ENCODE data around the gene FREM1. TPM values are rescaled to one million over a fixed set of nuclear protein-coding genes. Genes with fewer than 3 reads are reported as not detected.

The FREM1 gene
- total and polyA plus RNA-seq, 2 donors (not counting 1 experiment from before 2014, with no cell fraction given) = not detected

DNA sequence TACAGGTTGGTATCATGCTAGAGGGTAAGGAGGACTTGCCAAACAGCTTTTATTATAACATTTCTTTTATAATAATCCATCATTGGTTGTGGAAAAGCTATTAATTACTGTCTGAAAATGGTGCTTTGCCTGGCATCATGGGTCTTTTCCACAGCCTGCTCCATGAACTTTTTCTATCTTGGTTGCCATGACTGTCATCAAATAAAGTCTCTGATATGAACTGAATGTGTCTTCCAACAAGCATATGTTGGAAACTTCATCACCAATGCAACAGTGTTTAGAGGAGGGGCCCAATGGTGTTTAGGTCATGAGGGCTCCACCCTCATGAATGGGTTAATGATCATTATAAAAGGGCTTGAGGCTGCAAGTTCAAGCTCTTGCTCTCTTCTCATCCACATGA, 81.0 kb downstream of the FREM1 start:
- Histone ChIP-seq H3K27ac (ENCODE audit: low read length in 2 of 2) (no peak overlapping the region), H4K20me1 (ENCODE audit: control insufficient read depth, insufficient read depth, low read length, poor library complexity, severe bottlenecking) (no peaks in the 10 kb centered on the region), H3K27me3 (replicated peaks in 1 of 4; ENCODE audit: control extremely low read depth in 1 of 4, control insufficient read depth in 3 of 4, insufficient read depth in 4 of 4, low read length in 3 of 4) (peaks cover 0 to 6% (median 0%) of the 10 kb centered on the region in 4 experiments), H2AFZ (ENCODE audit: insufficient read depth, low read depth, low read length, poor library complexity, severe bottlenecking) (no peak overlapping the region), H3K9ac (ENCODE audit: low read length) (no peak overlapping the region), H3K79me2 (ENCODE audit: control insufficient read depth, insufficient read depth, low read length) (no peaks in the 10 kb centered on the region), H3K9me3 (ENCODE audit: control extremely low read depth in 1 of 3, control insufficient read depth in 2 of 3, insufficient read depth in 1 of 3, low read length in 2 of 3) (peaks cover 0 to 8% (median 1%) of the 10 kb centered on the region in 3 donors), H3K36me3 (replicated peaks in 1 of 2; ENCODE audit: control extremely low read depth in 1 of 2, control insufficient read depth in 1 of 2, extremely low read depth in 1 of 2, insufficient read depth in 2 of 2, low read length in 1 of 2) (no peaks in the 10 kb centered on the region), H3K4me1 (ENCODE audit: control insufficient read depth in 2 of 2, insufficient read depth in 2 of 2, low read length in 2 of 2) (no peaks in the 10 kb centered on the region), H3K4me3 (ENCODE audit: control extremely low read depth in 1 of 5, extremely low read depth in 1 of 5, insufficient read depth in 1 of 5, low read depth in 2 of 5, low read length in 4 of 5) (no peak overlapping the region), H3K4me2 (replicated peaks; ENCODE audit: low read depth, low read length, poor library complexity, severe bottlenecking) (no peak overlapping the region)
- peaks cover 2% of the 10 kb centered on the region for H3K4me1 Mint-ChIP-seq
- H3K9me3 Mint-ChIP-seq (ENCODE audit: insufficient read depth) = peaks cover 4% of the 10 kb centered on the region
- H3K4me3 Mint-ChIP-seq = no peak overlapping the region
- H3K27ac Mint-ChIP-seq = no peak overlapping the region
- peaks cover 8% of the 10 kb centered on the region for H3K27me3 Mint-ChIP-seq
- ChIA-PET CTCF (no interaction called here), POLR2A (no interaction called here)
- DNase-seq = no peak
- TF ChIP-seq EZH2 (IDR thresholded peaks at IDR 0.05; ENCODE audit: borderline replicate concordance, insufficient read depth, low read depth, low read length, poor library complexity, severe bottlenecking) = no peak
- TF ChIP-seq, protein P1, sequence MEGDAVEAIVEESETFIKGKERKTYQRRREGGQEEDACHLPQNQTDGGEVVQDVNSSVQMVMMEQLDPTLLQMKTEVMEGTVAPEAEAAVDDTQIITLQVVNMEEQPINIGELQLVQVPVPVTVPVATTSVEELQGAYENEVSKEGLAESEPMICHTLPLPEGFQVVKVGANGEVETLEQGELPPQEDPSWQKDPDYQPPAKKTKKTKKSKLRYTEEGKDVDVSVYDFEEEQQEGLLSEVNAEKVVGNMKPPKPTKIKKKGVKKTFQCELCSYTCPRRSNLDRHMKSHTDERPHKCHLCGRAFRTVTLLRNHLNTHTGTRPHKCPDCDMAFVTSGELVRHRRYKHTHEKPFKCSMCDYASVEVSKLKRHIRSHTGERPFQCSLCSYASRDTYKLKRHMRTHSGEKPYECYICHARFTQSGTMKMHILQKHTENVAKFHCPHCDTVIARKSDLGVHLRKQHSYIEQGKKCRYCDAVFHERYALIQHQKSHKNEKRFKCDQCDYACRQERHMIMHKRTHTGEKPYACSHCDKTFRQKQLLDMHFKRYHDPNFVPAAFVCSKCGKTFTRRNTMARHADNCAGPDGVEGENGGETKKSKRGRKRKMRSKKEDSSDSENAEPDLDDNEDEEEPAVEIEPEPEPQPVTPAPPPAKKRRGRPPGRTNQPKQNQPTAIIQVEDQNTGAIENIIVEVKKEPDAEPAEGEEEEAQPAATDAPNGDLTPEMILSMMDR (IDR thresholded peaks at IDR 0.05) = no peak
- intact Hi-C loops (cut with micrococcal nuclease) = no loop called here
- ATAC-seq (ENCODE audit: low read depth) = no peak

GRCh38 chr9:14827805-14828204, 82.4 kb downstream of the FREM1 start:
- WGBS (ENCODE audit: insufficient coverage) = 83% methylated on average over 3 of the region's 3 CpGs
- TF ChIP-seq, protein P1 (IDR thresholded peaks at IDR 0.05) = no peak
- TF ChIP-seq EZH2 (IDR thresholded peaks at IDR 0.05; ENCODE audit: borderline replicate concordance, insufficient read depth, low read depth, low read length, poor library complexity, severe bottlenecking) = no peak
- DNase-seq (no peak), ATAC-seq (ENCODE audit: low read depth) (no peak)
- Histone ChIP-seq H3K4me3 (ENCODE audit: control extremely low read depth in 1 of 5, extremely low read depth in 1 of 5, insufficient read depth in 1 of 5, low read depth in 2 of 5, low read length in 4 of 5) (no peak overlapping the region), H3K27me3 (replicated peaks in 1 of 4; ENCODE audit: control extremely low read depth in 1 of 4, control insufficient read depth in 3 of 4, insufficient read depth in 4 of 4, low read length in 3 of 4) (peaks cover 0 to 6% (median 1%) of the 10 kb centered on the region in 4 experiments), H4K20me1 (ENCODE audit: control insufficient read depth, insufficient read depth, low read length, poor library complexity, severe bottlenecking) (no peaks in the 10 kb centered on the region), H3K9ac (ENCODE audit: low read length) (no peak overlapping the region), H3K27ac (ENCODE audit: low read length in 2 of 2) (no peak overlapping the region), H3K4me1 (ENCODE audit: control insufficient read depth in 2 of 2, insufficient read depth in 2 of 2, low read length in 2 of 2) (peaks cover 0 to 2% of the 10 kb centered on the region in 2 donors), H3K4me2 (replicated peaks; ENCODE audit: low read depth, low read length, poor library complexity, severe bottlenecking) (no peak overlapping the region), H3K9me3 (ENCODE audit: control extremely low read depth in 1 of 3, control insufficient read depth in 2 of 3, insufficient read depth in 1 of 3, low read length in 2 of 3) (peaks cover 0 to 8% (median 1%) of the 10 kb centered on the region in 3 donors), H3K79me2 (ENCODE audit: control insufficient read depth, insufficient read depth, low read length) (no peaks in the 10 kb centered on the region), H3K36me3 (replicated peaks in 1 of 2; ENCODE audit: control extremely low read depth in 1 of 2, control insufficient read depth in 1 of 2, extremely low read depth in 1 of 2, insufficient read depth in 2 of 2, low read length in 1 of 2) (no peaks in the 10 kb centered on the region), H2AFZ (ENCODE audit: insufficient read depth, low read depth, low read length, poor library complexity, severe bottlenecking) (no peak overlapping the region)
- Mint-ChIP-seq H3K9me3 (ENCODE audit: insufficient read depth) (peaks cover 4% of the 10 kb centered on the region), H3K27me3 (peaks cover 8% of the 10 kb centered on the region), H3K4me1 (peaks cover 5% of the 10 kb centered on the region), H3K4me3 (no peak overlapping the region), H3K27ac (no peak overlapping the region)
- intact Hi-C loops (cut with micrococcal nuclease) = no loop called here
- ChIA-PET POLR2A (no interaction called here), CTCF (no interaction called here)
